Gastrocnemius medialis (tissue), 4 donors: Measurements from ENCODE around the gene PLA2G12B.

Source experiments
- POLR2A ChIP-seq, 2 donors: fragments of 450-650 bp; IDR thresholded peaks; one replicate each; pipeline ENCODE4 v1.6.1; 2017; ENCODE audit warnings: antibody characterized with exemption in 2 of 2, mild to moderate bottlenecking in 2 of 2, moderate library complexity in 2 of 2
- TF ChIP-seq, protein P1 (sequence below), 5 experiments: fragments of 450-650 bp in 3 of 5; fragments of 200-600 bp in 2 of 5; sonication (generic) in 2 of 5; IDR thresholded peaks in 4 of 5; conservative IDR thresholded peaks in 1 of 5; 1 replicate in 4 of 5; 2 replicates in 1 of 5; pipeline ENCODE4 v1.5.1; 2016 to 2019; ENCODE audit warnings: antibody characterized with exemption in 5 of 5, mild to moderate bottlenecking in 3 of 5, moderate library complexity in 3 of 5

- TF ChIP-seq, protein P1, sequence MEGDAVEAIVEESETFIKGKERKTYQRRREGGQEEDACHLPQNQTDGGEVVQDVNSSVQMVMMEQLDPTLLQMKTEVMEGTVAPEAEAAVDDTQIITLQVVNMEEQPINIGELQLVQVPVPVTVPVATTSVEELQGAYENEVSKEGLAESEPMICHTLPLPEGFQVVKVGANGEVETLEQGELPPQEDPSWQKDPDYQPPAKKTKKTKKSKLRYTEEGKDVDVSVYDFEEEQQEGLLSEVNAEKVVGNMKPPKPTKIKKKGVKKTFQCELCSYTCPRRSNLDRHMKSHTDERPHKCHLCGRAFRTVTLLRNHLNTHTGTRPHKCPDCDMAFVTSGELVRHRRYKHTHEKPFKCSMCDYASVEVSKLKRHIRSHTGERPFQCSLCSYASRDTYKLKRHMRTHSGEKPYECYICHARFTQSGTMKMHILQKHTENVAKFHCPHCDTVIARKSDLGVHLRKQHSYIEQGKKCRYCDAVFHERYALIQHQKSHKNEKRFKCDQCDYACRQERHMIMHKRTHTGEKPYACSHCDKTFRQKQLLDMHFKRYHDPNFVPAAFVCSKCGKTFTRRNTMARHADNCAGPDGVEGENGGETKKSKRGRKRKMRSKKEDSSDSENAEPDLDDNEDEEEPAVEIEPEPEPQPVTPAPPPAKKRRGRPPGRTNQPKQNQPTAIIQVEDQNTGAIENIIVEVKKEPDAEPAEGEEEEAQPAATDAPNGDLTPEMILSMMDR (IDR thresholded peaks at IDR 0.05 in 4 of 5, conservative IDR thresholded peaks at IDR 0.05 in 1 of 5), result no peak
- no peak for TF ChIP-seq POLR2A (IDR thresholded peaks at IDR 0.05)
Observed at GRCh38 chr10:72893136-72893798, 61.3 kb downstream of the PLA2G12B start, which contains the start of gene OIT3.
